HG02970 (cell line): ENCODE data around the gene ORC3.

Experiments used
- ATAC-seq: cut with Tn5 transposase; IDR thresholded peaks from one replicate; pipeline ENCODE4 v1.9.1; 2021; ENCODE audit warnings: mild to moderate bottlenecking, moderate library complexity, moderate number of reproducible peaks; ENCODE audit not compliant: unreplicated experiment, low FRiP score

Gene ORC3

GRCh38 chr6:87589693-87590416 lies at the start of gene ORC3, which contains the start of gene RARS2:
Gene ORC3 (plus strand): TSS chr6:87590135. CDS start chr6:87590169, 34 bp downstream.
Gene RARS2 (minus strand): TSS chr6:87589987. CDS start chr6:87589957, 30 bp downstream.
- ATAC-seq = peak; percentile 97

GRCh38 chr6:87540539-87540938 lies 49.4 kb upstream of the ORC3 start:
- ATAC-seq = no peak

- no peak for ATAC-seq
These were observed 48.9 kb upstream of the ORC3 start for GRCh38 chr6:87541041-87541440.

GRCh38 chr6:87541744-87542143 lies 48.2 kb upstream of the ORC3 start:
- ATAC-seq = no peak

- ATAC-seq = no peak
These were observed 46.0 kb upstream of the ORC3 start for GRCh38 chr6:87543696-87544473.

- ATAC-seq = no peak
These were observed 45.5 kb upstream of the ORC3 start for GRCh38 chr6:87544474-87544735.

GRCh38 chr6:87551799-87552198 lies 38.1 kb upstream of the ORC3 start:
- ATAC-seq = no peak

GRCh38 chr6:87553159-87553765 lies 36.7 kb upstream of the ORC3 start:
- no peak for ATAC-seq

GRCh38 chr6:87555506-87555905 lies 34.4 kb upstream of the ORC3 start:
- no peak for ATAC-seq

- no peak for ATAC-seq
These were observed 31.5 kb upstream of the ORC3 start for GRCh38 chr6:87558446-87558845.

GRCh38 chr6:87561017-87561416 lies 28.9 kb upstream of the ORC3 start:
- ATAC-seq = no peak

- ATAC-seq = no peak
These were observed 17.9 kb upstream of the ORC3 start for GRCh38 chr6:87572021-87572420.

GRCh38 chr6:87572883-87573282 lies 17.1 kb upstream of the ORC3 start:
- no peak for ATAC-seq

- ATAC-seq = no peak
These were observed 16.5 kb upstream of the ORC3 start for GRCh38 chr6:87573307-87574024.

GRCh38 chr6:87574237-87574804 lies 15.6 kb upstream of the ORC3 start:
- ATAC-seq = no peak

- ATAC-seq = no peak
These were observed 14.5 kb upstream of the ORC3 start for GRCh38 chr6:87575423-87575822.

GRCh38 chr6:87583822-87584221 lies 6.1 kb upstream of the ORC3 start:
- no peak for ATAC-seq

- ATAC-seq = no peak
These were observed 3.4 kb upstream of the ORC3 start for GRCh38 chr6:87586371-87587077.

GRCh38 chr6:87588756-87589407 lies 1.1 kb upstream of the ORC3 start:
- no peak for ATAC-seq
